Gastroesophageal sphincter (tissue), 3 donors: ENCODE measurements around the gene CDK14.

ENCODE experiments used
- EP300 ChIP-seq: sonication (generic); formaldehyde crosslinking; IDR thresholded peaks from one replicate; pipeline ENCODE4 v1.6.1; 2017; ENCODE audit warnings: antibody characterized with exemption, mild to moderate bottlenecking
- POLR2A ChIP-seq, 2 donors: fragments of 450-650 bp; IDR thresholded peaks; one replicate each; pipeline ENCODE4 v1.6.1; 2017; ENCODE audit warnings: antibody characterized with exemption in 2 of 2, mild to moderate bottlenecking in 2 of 2, moderate library complexity in 1 of 2
- POLR2AphosphoS5 ChIP-seq: sonication (generic); formaldehyde crosslinking; IDR thresholded peaks from one replicate; pipeline ENCODE4 v1.6.1; 2017; ENCODE audit warnings: antibody characterized with exemption
- TF ChIP-seq, protein P1 (sequence below), 4 experiments: fragments of 200-600 bp in 2 of 4; fragments of 450-650 bp in 2 of 4; sonication (generic) in 1 of 4; IDR thresholded peaks; one replicate each; pipeline ENCODE4 v1.5.1; 2017 to 2019; ENCODE audit warnings: antibody characterized with exemption in 4 of 4, mild to moderate bottlenecking in 2 of 4, moderate library complexity in 2 of 4

DNA sequence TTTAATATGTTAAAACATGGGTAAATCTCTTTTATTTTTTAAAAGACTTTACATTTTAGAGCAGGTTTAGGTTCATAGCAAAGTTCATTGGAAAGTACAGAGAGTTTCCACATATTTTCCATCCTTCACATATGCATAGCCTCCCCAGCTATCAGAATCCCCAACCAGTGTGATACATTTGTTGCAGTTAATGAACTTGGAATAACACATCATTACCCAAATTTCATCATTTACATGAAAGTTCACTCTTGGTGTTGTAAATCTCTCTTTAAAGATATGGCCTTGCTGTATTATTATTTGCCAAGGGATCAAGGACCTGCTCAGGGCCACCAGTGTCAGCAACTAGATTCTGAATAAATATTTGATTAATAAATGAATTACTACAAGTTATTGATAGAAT, 263.4 kb downstream of the CDK14 start:
- TF ChIP-seq POLR2A (IDR thresholded peaks at IDR 0.05) (no peak), POLR2AphosphoS5 (no peak), EP300 (no peak)
- TF ChIP-seq, protein P1, sequence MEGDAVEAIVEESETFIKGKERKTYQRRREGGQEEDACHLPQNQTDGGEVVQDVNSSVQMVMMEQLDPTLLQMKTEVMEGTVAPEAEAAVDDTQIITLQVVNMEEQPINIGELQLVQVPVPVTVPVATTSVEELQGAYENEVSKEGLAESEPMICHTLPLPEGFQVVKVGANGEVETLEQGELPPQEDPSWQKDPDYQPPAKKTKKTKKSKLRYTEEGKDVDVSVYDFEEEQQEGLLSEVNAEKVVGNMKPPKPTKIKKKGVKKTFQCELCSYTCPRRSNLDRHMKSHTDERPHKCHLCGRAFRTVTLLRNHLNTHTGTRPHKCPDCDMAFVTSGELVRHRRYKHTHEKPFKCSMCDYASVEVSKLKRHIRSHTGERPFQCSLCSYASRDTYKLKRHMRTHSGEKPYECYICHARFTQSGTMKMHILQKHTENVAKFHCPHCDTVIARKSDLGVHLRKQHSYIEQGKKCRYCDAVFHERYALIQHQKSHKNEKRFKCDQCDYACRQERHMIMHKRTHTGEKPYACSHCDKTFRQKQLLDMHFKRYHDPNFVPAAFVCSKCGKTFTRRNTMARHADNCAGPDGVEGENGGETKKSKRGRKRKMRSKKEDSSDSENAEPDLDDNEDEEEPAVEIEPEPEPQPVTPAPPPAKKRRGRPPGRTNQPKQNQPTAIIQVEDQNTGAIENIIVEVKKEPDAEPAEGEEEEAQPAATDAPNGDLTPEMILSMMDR (IDR thresholded peaks at IDR 0.05): no peak
